ENCODE measurements around the gene HAAO.

DNA sequence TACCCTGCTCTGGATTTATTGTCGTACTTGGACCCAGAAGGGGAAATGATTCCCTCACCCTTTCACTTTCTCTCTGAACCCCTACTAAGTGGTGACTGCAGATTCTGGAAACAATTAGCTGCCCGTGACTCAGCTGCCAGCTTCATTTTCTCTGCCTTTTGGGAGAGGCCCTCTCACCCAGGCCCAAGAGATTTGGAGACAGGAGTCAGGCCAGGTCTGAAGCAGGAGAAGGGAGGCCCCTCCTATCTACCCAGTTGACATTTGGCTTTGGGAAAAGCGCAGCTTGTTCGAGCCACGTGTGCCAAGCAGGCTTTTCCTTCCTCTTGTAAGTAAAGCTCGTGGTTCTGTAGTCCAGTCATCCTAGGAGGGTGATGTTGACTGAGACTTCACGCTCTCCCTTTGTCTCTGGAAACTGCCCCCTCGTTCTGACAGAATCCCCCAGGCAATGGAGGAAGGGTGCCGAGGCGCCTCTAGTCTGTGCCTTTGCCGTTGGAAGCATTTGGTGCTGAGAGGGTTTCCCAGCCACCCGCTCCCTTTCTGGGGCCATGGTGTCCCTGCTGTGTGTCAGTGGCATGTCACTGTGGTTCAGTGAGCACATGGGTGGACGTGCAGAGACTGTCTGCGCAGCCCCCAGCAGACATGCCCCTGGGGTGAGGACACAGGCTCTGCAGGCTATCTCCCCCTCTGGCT lies 37.0 kb downstream of the HAAO start:
- TF ChIP-seq, protein P1, sequence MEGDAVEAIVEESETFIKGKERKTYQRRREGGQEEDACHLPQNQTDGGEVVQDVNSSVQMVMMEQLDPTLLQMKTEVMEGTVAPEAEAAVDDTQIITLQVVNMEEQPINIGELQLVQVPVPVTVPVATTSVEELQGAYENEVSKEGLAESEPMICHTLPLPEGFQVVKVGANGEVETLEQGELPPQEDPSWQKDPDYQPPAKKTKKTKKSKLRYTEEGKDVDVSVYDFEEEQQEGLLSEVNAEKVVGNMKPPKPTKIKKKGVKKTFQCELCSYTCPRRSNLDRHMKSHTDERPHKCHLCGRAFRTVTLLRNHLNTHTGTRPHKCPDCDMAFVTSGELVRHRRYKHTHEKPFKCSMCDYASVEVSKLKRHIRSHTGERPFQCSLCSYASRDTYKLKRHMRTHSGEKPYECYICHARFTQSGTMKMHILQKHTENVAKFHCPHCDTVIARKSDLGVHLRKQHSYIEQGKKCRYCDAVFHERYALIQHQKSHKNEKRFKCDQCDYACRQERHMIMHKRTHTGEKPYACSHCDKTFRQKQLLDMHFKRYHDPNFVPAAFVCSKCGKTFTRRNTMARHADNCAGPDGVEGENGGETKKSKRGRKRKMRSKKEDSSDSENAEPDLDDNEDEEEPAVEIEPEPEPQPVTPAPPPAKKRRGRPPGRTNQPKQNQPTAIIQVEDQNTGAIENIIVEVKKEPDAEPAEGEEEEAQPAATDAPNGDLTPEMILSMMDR (IDR thresholded peaks at IDR 0.05) = no peak
- TF ChIP-seq EP300 (IDR thresholded peaks at IDR 0.05) = no peak
- TF ChIP-seq POLR2AphosphoS5 (IDR thresholded peaks at IDR 0.05) = no peak
